Measurements from ENCODE around the gene TP53I11.
A peak's percentile ranks its signal among the peaks of the same experiment; 100 is the strongest.

Gene TP53I11

GRCh38 chr11:44949160-44950030 is 1.3 kb downstream of the TP53I11 start:
- Histone ChIP-seq H3K36me3 (ENCODE audit: control insufficient read depth in 5 of 5, insufficient read depth in 5 of 5, low read length in 5 of 5) (peaks cover 0 to 9% (median 4%) of the 10 kb centered on the region in 5 donors), H3K4me3 (ENCODE audit: low read depth in 1 of 5, low read length in 5 of 5) (peak overlapping the region in 4 of 5 donors; percentile 75 to 86 (median 82)), H3K4me1 (ENCODE audit: control insufficient read depth in 5 of 5, insufficient read depth in 5 of 5, low read length in 5 of 5) (peaks cover 9 to 69% (median 55%) of the 10 kb centered on the region in 5 donors), H3K9me3 (ENCODE audit: control insufficient read depth in 5 of 5, low read length in 5 of 5) (no peaks in the 10 kb centered on the region), H3K9ac (ENCODE audit: low read length in 5 of 5) (peak overlapping the region in 4 of 5 donors; percentile 70 to 78 (median 76)), H3K27ac (ENCODE audit: low read depth, low read length) (peak overlapping the region; percentile 60), H3K27me3 (ENCODE audit: control insufficient read depth in 5 of 5, insufficient read depth in 4 of 5, low read length in 5 of 5) (peaks cover 0 to 12% (median 0%) of the 10 kb centered on the region in 5 donors)

- Histone ChIP-seq H3K4me3 (ENCODE audit: low read depth in 1 of 5, low read length in 5 of 5) (no peak overlapping the region), H3K4me1 (ENCODE audit: control insufficient read depth in 5 of 5, insufficient read depth in 5 of 5, low read length in 5 of 5) (peaks cover 13 to 78% (median 64%) of the 10 kb centered on the region in 5 donors), H3K36me3 (ENCODE audit: control insufficient read depth in 5 of 5, insufficient read depth in 5 of 5, low read length in 5 of 5) (peaks cover 0 to 10% (median 9%) of the 10 kb centered on the region in 5 donors), H3K9ac (ENCODE audit: low read length in 5 of 5) (no peak overlapping the region), H3K9me3 (ENCODE audit: control insufficient read depth in 5 of 5, low read length in 5 of 5) (no peaks in the 10 kb centered on the region), H3K27ac (ENCODE audit: low read depth, low read length) (peak overlapping the region; percentile 60), H3K27me3 (ENCODE audit: control insufficient read depth in 5 of 5, insufficient read depth in 4 of 5, low read length in 5 of 5) (peaks cover 0 to 16% (median 0%) of the 10 kb centered on the region in 5 donors)
Measured at GRCh38 chr11:44948155-44948554, 2.5 kb downstream of the TP53I11 start.

GRCh38 chr11:44947114-44947513 is 3.6 kb downstream of the TP53I11 start:
- H3K9me3 ChIP-seq (ENCODE audit: control insufficient read depth in 5 of 5, low read length in 5 of 5) = no peaks in the 10 kb centered on the region
- peaks cover 0 to 10% (median 9%) of the 10 kb centered on the region in 5 donors for H3K36me3 ChIP-seq (ENCODE audit: control insufficient read depth in 5 of 5, insufficient read depth in 5 of 5, low read length in 5 of 5)
- H3K27ac ChIP-seq (ENCODE audit: low read depth, low read length) = peak overlapping the region; percentile 69
- peak overlapping the region in 1 of 5 donors; percentile 27 for H3K4me3 ChIP-seq (ENCODE audit: low read depth in 1 of 5, low read length in 5 of 5)
- H3K27me3 ChIP-seq (ENCODE audit: control insufficient read depth in 5 of 5, insufficient read depth in 4 of 5, low read length in 5 of 5) = peaks cover 0 to 16% (median 0%) of the 10 kb centered on the region in 5 donors
- peak overlapping the region in 2 of 5 donors; percentile 4 to 17 for H3K9ac ChIP-seq (ENCODE audit: low read length in 5 of 5)
- peaks cover 13 to 88% (median 74%) of the 10 kb centered on the region in 5 donors for H3K4me1 ChIP-seq (ENCODE audit: control insufficient read depth in 5 of 5, insufficient read depth in 5 of 5, low read length in 5 of 5)

GRCh38 chr11:44946263-44946662 is 4.4 kb downstream of the TP53I11 start:
- peaks cover 17 to 96% (median 82%) of the 10 kb centered on the region in 5 donors for H3K4me1 ChIP-seq (ENCODE audit: control insufficient read depth in 5 of 5, insufficient read depth in 5 of 5, low read length in 5 of 5)
- peaks cover 0 to 16% (median 0%) of the 10 kb centered on the region in 5 donors for H3K27me3 ChIP-seq (ENCODE audit: control insufficient read depth in 5 of 5, insufficient read depth in 4 of 5, low read length in 5 of 5)
- no peaks in the 10 kb centered on the region for H3K9me3 ChIP-seq (ENCODE audit: control insufficient read depth in 5 of 5, low read length in 5 of 5)
- H3K4me3 ChIP-seq (ENCODE audit: low read depth in 1 of 5, low read length in 5 of 5) = no peak overlapping the region
- peak overlapping the region in 2 of 5 donors; percentile 17 to 21 for H3K9ac ChIP-seq (ENCODE audit: low read length in 5 of 5)
- peak overlapping the region; percentile 69 for H3K27ac ChIP-seq (ENCODE audit: low read depth, low read length)
- peaks cover 0 to 10% (median 9%) of the 10 kb centered on the region in 5 donors for H3K36me3 ChIP-seq (ENCODE audit: control insufficient read depth in 5 of 5, insufficient read depth in 5 of 5, low read length in 5 of 5)

GRCh38 chr11:44945666-44946065 is 5.0 kb downstream of the TP53I11 start:
- peak overlapping the region; percentile 69 for H3K27ac ChIP-seq (ENCODE audit: low read depth, low read length)
- H3K4me3 ChIP-seq (ENCODE audit: low read depth in 1 of 5, low read length in 5 of 5) = no peak overlapping the region
- peaks cover 20 to 98% (median 84%) of the 10 kb centered on the region in 5 donors for H3K4me1 ChIP-seq (ENCODE audit: control insufficient read depth in 5 of 5, insufficient read depth in 5 of 5, low read length in 5 of 5)

GRCh38 chr11:44944853-44945235 is 5.8 kb downstream of the TP53I11 start:
- H3K4me3 ChIP-seq (ENCODE audit: low read depth in 1 of 5, low read length in 5 of 5) = no peak overlapping the region
- H3K27me3 ChIP-seq (ENCODE audit: control insufficient read depth in 5 of 5, insufficient read depth in 4 of 5, low read length in 5 of 5) = peaks cover 0 to 16% (median 0%) of the 10 kb centered on the region in 5 donors
- no peaks in the 10 kb centered on the region for H3K9me3 ChIP-seq (ENCODE audit: control insufficient read depth in 5 of 5, low read length in 5 of 5)
- H3K9ac ChIP-seq (ENCODE audit: low read length in 5 of 5) = no peak overlapping the region
- H3K36me3 ChIP-seq (ENCODE audit: control insufficient read depth in 5 of 5, insufficient read depth in 5 of 5, low read length in 5 of 5) = peaks cover 0 to 10% (median 9%) of the 10 kb centered on the region in 5 donors
- peak overlapping the region; percentile 69 for H3K27ac ChIP-seq (ENCODE audit: low read depth, low read length)
- peaks cover 28 to 100% (median 92%) of the 10 kb centered on the region in 5 donors for H3K4me1 ChIP-seq (ENCODE audit: control insufficient read depth in 5 of 5, insufficient read depth in 5 of 5, low read length in 5 of 5)

More at GRCh38 chr11:44945666-44946065, 5.0 kb downstream of the TP53I11 start:
- Histone ChIP-seq H3K9me3 (ENCODE audit: control insufficient read depth in 5 of 5, low read length in 5 of 5) (no peaks in the 10 kb centered on the region), H3K27me3 (ENCODE audit: control insufficient read depth in 5 of 5, insufficient read depth in 4 of 5, low read length in 5 of 5) (peaks cover 0 to 16% (median 0%) of the 10 kb centered on the region in 5 donors), H3K9ac (ENCODE audit: low read length in 5 of 5) (peak overlapping the region in 1 of 5 donors; percentile 17), H3K36me3 (ENCODE audit: control insufficient read depth in 5 of 5, insufficient read depth in 5 of 5, low read length in 5 of 5) (peaks cover 0 to 10% (median 9%) of the 10 kb centered on the region in 5 donors)

- no peaks in the 10 kb centered on the region for H3K9me3 ChIP-seq (ENCODE audit: control insufficient read depth in 5 of 5, low read length in 5 of 5)
- H3K9ac ChIP-seq (ENCODE audit: low read length in 5 of 5) = no peak overlapping the region
- peaks cover 0 to 10% (median 9%) of the 10 kb centered on the region in 5 donors for H3K36me3 ChIP-seq (ENCODE audit: control insufficient read depth in 5 of 5, insufficient read depth in 5 of 5, low read length in 5 of 5)
- H3K27ac ChIP-seq (ENCODE audit: low read depth, low read length) = no peak overlapping the region
- peaks cover 28 to 100% (median 93%) of the 10 kb centered on the region in 5 donors for H3K4me1 ChIP-seq (ENCODE audit: control insufficient read depth in 5 of 5, insufficient read depth in 5 of 5, low read length in 5 of 5)
- no peak overlapping the region for H3K4me3 ChIP-seq (ENCODE audit: low read depth in 1 of 5, low read length in 5 of 5)
- peaks cover 0 to 16% (median 0%) of the 10 kb centered on the region in 5 donors for H3K27me3 ChIP-seq (ENCODE audit: control insufficient read depth in 5 of 5, insufficient read depth in 4 of 5, low read length in 5 of 5)
Measured at GRCh38 chr11:44944181-44944852, 6.4 kb downstream of the TP53I11 start.

GRCh38 chr11:44943696-44944095 is 7.0 kb downstream of the TP53I11 start:
- Histone ChIP-seq H3K4me1 (ENCODE audit: control insufficient read depth in 5 of 5, insufficient read depth in 5 of 5, low read length in 5 of 5) (peaks cover 28 to 100% (median 91%) of the 10 kb centered on the region in 5 donors), H3K9ac (ENCODE audit: low read length in 5 of 5) (peak overlapping the region in 1 of 5 donors; percentile 11), H3K27ac (ENCODE audit: low read depth, low read length) (no peak overlapping the region), H3K9me3 (ENCODE audit: control insufficient read depth in 5 of 5, low read length in 5 of 5) (no peaks in the 10 kb centered on the region), H3K27me3 (ENCODE audit: control insufficient read depth in 5 of 5, insufficient read depth in 4 of 5, low read length in 5 of 5) (peaks cover 0 to 16% (median 0%) of the 10 kb centered on the region in 5 donors), H3K4me3 (ENCODE audit: low read depth in 1 of 5, low read length in 5 of 5) (no peak overlapping the region), H3K36me3 (ENCODE audit: control insufficient read depth in 5 of 5, insufficient read depth in 5 of 5, low read length in 5 of 5) (peaks cover 0 to 10% (median 9%) of the 10 kb centered on the region in 5 donors)

- Histone ChIP-seq H3K9me3 (ENCODE audit: control insufficient read depth in 5 of 5, low read length in 5 of 5) (no peaks in the 10 kb centered on the region), H3K27ac (ENCODE audit: low read depth, low read length) (no peak overlapping the region), H3K4me3 (ENCODE audit: low read depth in 1 of 5, low read length in 5 of 5) (peak overlapping the region in 1 of 5 donors; percentile 12), H3K9ac (ENCODE audit: low read length in 5 of 5) (peak overlapping the region in 1 of 5 donors; percentile 11), H3K36me3 (ENCODE audit: control insufficient read depth in 5 of 5, insufficient read depth in 5 of 5, low read length in 5 of 5) (peaks cover 0 to 10% (median 9%) of the 10 kb centered on the region in 5 donors), H3K4me1 (ENCODE audit: control insufficient read depth in 5 of 5, insufficient read depth in 5 of 5, low read length in 5 of 5) (peaks cover 28 to 100% (median 87%) of the 10 kb centered on the region in 5 donors), H3K27me3 (ENCODE audit: control insufficient read depth in 5 of 5, insufficient read depth in 4 of 5, low read length in 5 of 5) (peaks cover 0 to 16% (median 0%) of the 10 kb centered on the region in 5 donors)
Measured at GRCh38 chr11:44943118-44943517, 7.6 kb downstream of the TP53I11 start.
